Measurements from ENCODE around the gene DNAJB12. TPM values are rescaled to one million over a fixed set of nuclear protein-coding genes. Genes with fewer than 3 reads are reported as not detected.

Gene DNAJB12
- 25.8 and 26.5 TPM in 2 replicates for total RNA-seq (2013; cell fraction: nucleolus; rRNA removed)
- total RNA-seq (2014; rRNA removed) (27.0 and 29.9 TPM in 2 replicates), total RNA-seq (2014; rRNA removed; fragmentation: Illumina TruSeq; extraction: Trizol) (16.0 and 18.0 TPM in 2 replicates), total RNA-seq (2021) (26.9 and 27.7 TPM in 2 replicates), polyA plus RNA-seq (2011; rRNA removed) (4.5 and 10.7 TPM in 2 replicates), polyA plus RNA-seq (2014; fragmentation: Illumina TruSeq; extraction: Trizol) (11.1 and 19.3 TPM in 2 replicates), polyA plus RNA-seq (2014; fragmentation: Nextera tagmentation; extraction: Ambion mirVana) (1 to 10 TPM; 4.6 to 7.6 TPM), polyA plus RNA-seq (2014; rRNA removed) (18.4 and 22.7 TPM in 2 replicates), polyA plus RNA-seq (2016; fragmentation: Nextera tagmentation; extraction: Ambion mirVana) (10 to 100 TPM; 28.7 to 31.6 TPM), polyA minus RNA-seq (2011; rRNA and poly(A)+ RNA removed) (7.8 and 11.3 TPM in 2 replicates), Bru-seq, nascent RNA (percentile 80 among the genes with signal in this experiment), BruChase-seq, experiment 1, labeled RNA remaining after a 6-hour chase (percentile 76 among the genes with signal in this experiment), BruChase-seq, experiment 2, labeled RNA remaining after a 2-hour chase (percentile 77 among the genes with signal in this experiment)
- polyA plus RNA-seq (2011; ENCODE audit: low read depth), result 8.5 TPM
- polyA plus RNA-seq (2011; cell fraction: cytosol; rRNA removed), result 13.3 and 15.1 TPM in 2 replicates
- polyA plus RNA-seq (2011; cell fraction: nucleus; rRNA removed), result 27.0 and 29.8 TPM in 2 replicates
- 13.1 and 16.0 TPM in 2 replicates for polyA plus RNA-seq (2012)
- 6.5 and 9.6 TPM in 2 replicates for polyA minus RNA-seq (2011; cell fraction: cytosol; rRNA and poly(A)+ RNA removed)
- 9.7 and 19.6 TPM in 2 replicates for polyA minus RNA-seq (2011; cell fraction: nucleus; rRNA and poly(A)+ RNA removed)
- long read RNA-seq, experiment 1, full-length matches to known transcripts, result 31 of 44 reads
- long read RNA-seq, experiment 1, partial matches to known transcripts, result 1 of 44 reads
- long read RNA-seq, experiment 1, other reads (novel, unspliced or antisense), result 12 of 44 reads
- long read RNA-seq, experiment 2, full-length matches to known transcripts, result 43 of 78 reads
- long read RNA-seq, experiment 2, partial matches to known transcripts, result 9 of 78 reads
- long read RNA-seq, experiment 2, other reads (novel, unspliced or antisense), result 26 of 78 reads

DNA sequence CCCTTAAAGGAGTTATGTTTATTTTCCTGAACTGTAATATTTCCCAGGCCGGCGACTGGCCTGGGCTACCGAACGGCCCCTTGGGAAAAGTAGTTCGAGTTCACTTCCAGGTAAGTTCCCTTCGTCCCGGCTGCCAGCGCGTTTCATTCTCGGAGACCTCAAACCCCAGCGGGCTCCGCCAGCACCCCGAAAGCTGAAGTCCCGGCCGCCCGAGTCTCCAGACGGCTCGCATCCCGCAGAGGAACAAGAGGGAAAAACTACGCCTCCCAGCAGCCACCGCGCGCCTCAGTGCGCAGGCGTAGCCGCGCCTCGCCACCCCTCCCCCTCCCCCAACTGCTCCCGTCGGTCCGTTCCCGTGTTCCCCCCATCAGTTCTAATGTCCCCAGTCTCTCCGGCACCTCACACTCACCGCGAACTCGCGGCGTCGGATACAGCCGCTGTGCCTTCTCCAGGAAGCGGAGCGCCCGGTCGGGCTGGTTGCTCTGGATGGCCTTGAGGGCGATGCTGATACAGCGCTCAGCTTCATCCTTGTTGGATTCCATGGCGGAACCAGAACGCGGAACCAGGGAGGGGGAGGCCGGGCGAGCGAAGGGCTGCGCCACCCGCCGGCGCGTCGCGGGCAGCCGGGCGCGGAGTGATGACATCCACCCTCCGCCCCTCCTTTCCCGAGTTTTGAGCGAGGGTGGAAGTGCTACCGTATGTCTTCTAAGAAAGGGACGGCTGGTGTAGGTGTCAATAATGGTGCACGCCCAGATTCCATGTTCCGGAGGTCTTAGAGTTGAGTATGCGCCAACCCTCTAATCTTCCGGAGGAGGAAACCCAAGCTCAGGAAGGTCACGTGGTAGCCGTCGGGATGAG is at the start of gene DNAJB12:
Gene DNAJB12, minus strand, starts transcription at position 564 of the 858 bp plus-strand sequence. Its CDS starts 22 bp downstream, at position 542.
- peaks cover 26% of the 10 kb centered on the region for H3K79me2 ChIP-seq (ENCODE audit: control insufficient read depth, insufficient read depth, low read length)
- peak within 1 kb of the TSS; percentile 72 for H3K4me2 ChIP-seq (ENCODE audit: control insufficient read depth, insufficient read depth)
- H3K27ac ChIP-seq (ENCODE audit: control insufficient read depth, insufficient read depth), result peak within 1 kb of the TSS; percentile 87
- H3K36me3 ChIP-seq (ENCODE audit: control insufficient read depth in 2 of 2, insufficient read depth in 2 of 2, low read length in 1 of 2), result peaks cover 6% of the 10 kb centered on the region in 2 experiments; a peak in 2 of 4 replicates
- intact Hi-C loops (cut with micrococcal nuclease; ENCODE audit: unreplicated experiment) (no loop called here), in situ Hi-C loops (cut with MboI) (loop anchor here (5.0 kb wide), 1 partner anchor 708 kb away; no protein-coding TSS in a partner anchor)
- peak within 1 kb of the TSS; percentile 98 for H3K4me3 ChIP-seq
- RAD21 ChIA-PET (ENCODE audit: unreplicated experiment), result no interaction called here
- no peaks in the 10 kb centered on the region for H3K27me3 ChIP-seq (replicated peaks in 1 of 2; ENCODE audit: control insufficient read depth in 2 of 2, insufficient read depth in 2 of 2, low read length in 1 of 2)
- DNase-seq (ENCODE audit: low read depth, low spot score) (peak; percentile 82), FAIRE-seq (peak; percentile 49), ATAC-seq (peak; percentile 91)
- WGBS (ENCODE audit: insufficient coverage, insufficient replicate concordance, low lambda C conversion rate, missing lambda C conversion rate), result under 1% methylated on average over 65 of the region's 74 CpGs
- CTCF ChIA-PET, result interaction anchor here (0.7 to 1.7 kb wide), 5 partner anchors 9 to 479 kb away, joined by 3 to 5 read pairs (median 5); no protein-coding TSS in a partner anchor
- H4K20me1 ChIP-seq (ENCODE audit: control insufficient read depth, insufficient read depth), result no peaks in the 10 kb centered on the region
- H3K9me3 ChIP-seq (replicated peaks; ENCODE audit: control insufficient read depth, insufficient read depth, low read length), result no peaks in the 10 kb centered on the region
- SMC1A ChIA-PET (ENCODE audit: uncharacterized antibody, unreplicated experiment), result interaction anchor here (0.8 to 1.2 kb wide), 5 partner anchors 9 to 707 kb away, joined by 3 to 4 read pairs (median 3); no protein-coding TSS in a partner anchor
- H2AFZ ChIP-seq (ENCODE audit: control insufficient read depth, low read depth, low read length), result peak within 1 kb of the TSS; percentile 96
- TSS peak; percentile 96 for BruUV-seq (replicated peaks)
- peaks cover 7% of the 10 kb centered on the region for H3K4me1 ChIP-seq (ENCODE audit: control insufficient read depth, insufficient read depth, low read length)
- POLR2A ChIA-PET, result interaction anchor here (1.2 kb wide), 1 partner anchor 9 kb away, joined by 3 read pairs; no protein-coding TSS in a partner anchor
- H3K9ac ChIP-seq (ENCODE audit: control insufficient read depth, insufficient read depth, low read length), result peak within 1 kb of the TSS; percentile 81
- TF ChIP-seq HDGF (IDR thresholded peaks at IDR 0.05), result peak; percentile 85
- peak; percentile 78 for TF ChIP-seq SIX5 (IDR thresholded peaks at IDR 0.05; ENCODE audit: low read depth, low read length, severe bottlenecking)
- no peak for TF ChIP-seq TCF7 (IDR thresholded peaks at IDR 0.05; ENCODE audit: borderline replicate concordance)
- peak; percentile 82 for TF ChIP-seq MXI1 (IDR thresholded peaks at IDR 0.05; ENCODE audit: low read depth, low read length)
- peak; percentile 37 for TF ChIP-seq MEF2B (IDR thresholded peaks at IDR 0.05; ENCODE audit: partially characterized antibody, poor library complexity, severe bottlenecking)
- TF ChIP-seq, protein P1, sequence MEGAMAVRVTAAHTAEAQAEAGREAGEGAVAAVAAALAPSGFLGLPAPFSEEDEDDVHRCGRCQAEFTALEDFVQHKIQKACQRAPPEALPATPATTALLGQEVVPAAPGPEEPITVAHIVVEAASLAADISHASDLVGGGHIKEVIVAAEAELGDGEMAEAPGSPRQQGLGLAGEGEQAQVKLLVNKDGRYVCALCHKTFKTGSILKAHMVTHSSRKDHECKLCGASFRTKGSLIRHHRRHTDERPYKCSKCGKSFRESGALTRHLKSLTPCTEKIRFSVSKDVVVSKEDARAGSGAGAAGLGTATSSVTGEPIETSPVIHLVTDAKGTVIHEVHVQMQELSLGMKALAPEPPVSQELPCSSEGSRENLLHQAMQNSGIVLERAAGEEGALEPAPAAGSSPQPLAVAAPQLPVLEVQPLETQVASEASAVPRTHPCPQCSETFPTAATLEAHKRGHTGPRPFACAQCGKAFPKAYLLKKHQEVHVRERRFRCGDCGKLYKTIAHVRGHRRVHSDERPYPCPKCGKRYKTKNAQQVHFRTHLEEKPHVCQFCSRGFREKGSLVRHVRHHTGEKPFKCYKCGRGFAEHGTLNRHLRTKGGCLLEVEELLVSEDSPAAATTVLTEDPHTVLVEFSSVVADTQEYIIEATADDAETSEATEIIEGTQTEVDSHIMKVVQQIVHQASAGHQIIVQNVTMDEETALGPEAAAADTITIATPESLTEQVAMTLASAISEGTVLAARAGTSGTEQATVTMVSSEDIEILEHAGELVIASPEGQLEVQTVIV (IDR thresholded peaks at IDR 0.05; ENCODE audit: borderline replicate concordance, partially characterized antibody), result peak; percentile 81
- peak; percentile 99 for TF ChIP-seq ASH2L (IDR thresholded peaks at IDR 0.05; ENCODE audit: borderline replicate concordance, low read depth)
- peak; percentile 99 for TF ChIP-seq NBN (IDR thresholded peaks at IDR 0.05)
- TF ChIP-seq, protein P2, sequence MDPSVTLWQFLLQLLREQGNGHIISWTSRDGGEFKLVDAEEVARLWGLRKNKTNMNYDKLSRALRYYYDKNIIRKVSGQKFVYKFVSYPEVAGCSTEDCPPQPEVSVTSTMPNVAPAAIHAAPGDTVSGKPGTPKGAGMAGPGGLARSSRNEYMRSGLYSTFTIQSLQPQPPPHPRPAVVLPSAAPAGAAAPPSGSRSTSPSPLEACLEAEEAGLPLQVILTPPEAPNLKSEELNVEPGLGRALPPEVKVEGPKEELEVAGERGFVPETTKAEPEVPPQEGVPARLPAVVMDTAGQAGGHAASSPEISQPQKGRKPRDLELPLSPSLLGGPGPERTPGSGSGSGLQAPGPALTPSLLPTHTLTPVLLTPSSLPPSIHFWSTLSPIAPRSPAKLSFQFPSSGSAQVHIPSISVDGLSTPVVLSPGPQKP (IDR thresholded peaks at IDR 0.05; ENCODE audit: low read depth, low read length), result peak; percentile 64
- 0 out of 2 replicates have a peak, but pooled peaks have one; percentile 43 for TF ChIP-seq DPF2 (IDR thresholded peaks at IDR 0.05)
- 0 out of 2 replicates have a peak, but pooled peaks have one; percentile 40 for TF ChIP-seq BCL11A (IDR thresholded peaks at IDR 0.05; ENCODE audit: low read depth, low read length)
- TF ChIP-seq NFXL1 (IDR thresholded peaks at IDR 0.05; ENCODE audit: borderline replicate concordance), result no peak
- 0 out of 2 replicates have a peak, but pooled peaks have one; percentile 45 for TF ChIP-seq CBX5 (IDR thresholded peaks at IDR 0.05; ENCODE audit: low read depth)

Measured in GM12878 (cell line).